K562 (cell line): Measurements from ENCODE around the gene TUBB4B. TPM values are rescaled to one million over a fixed set of nuclear protein-coding genes. Genes with fewer than 3 reads are reported as not detected.
A peak's percentile ranks its signal among the peaks of the same experiment; 100 is the strongest.

ENCODE experiments used
- DIDO1 ChIP-seq: fragments of 450-650 bp; IDR thresholded peaks from 2 replicates; pipeline ENCODE4 v1.6.1; 2016; ENCODE audit warnings: low read depth, missing biosample characterization, missing genetic modification characterization
- MXI1 ChIP-seq: IDR thresholded peaks from 2 replicates; pipeline ENCODE4 v1.6.1; 2011; ENCODE audit warnings: low read depth, mild to moderate bottlenecking, improper control_type of control experiment, low read length
- REST ChIP-seq, 2 experiments: fragments of 450-650 bp; formaldehyde crosslinking in 1 of 2; IDR thresholded peaks; 2 replicates each; pipeline versions ENCODE4 v1.4.0 to v1.6.1; 2014 to 2020; ENCODE audit warnings: mild to moderate bottlenecking in 2 of 2, borderline replicate concordance in 1 of 2, low read depth in 1 of 2
- TFAP4 ChIP-seq: sonication (generic); formaldehyde crosslinking; IDR thresholded peaks from 2 replicates; pipeline ENCODE4 v1.8.0; 2022; ENCODE audit warnings: missing genetic modification reagents, mild to moderate bottlenecking, moderate library complexity, borderline replicate concordance
- ZBTB1 ChIP-seq: sonication (generic); formaldehyde crosslinking; IDR thresholded peaks from 2 replicates; pipeline ENCODE4 v1.8.1; 2023; ENCODE audit warnings: missing genetic modification reagents, low read depth, mild to moderate bottlenecking, borderline replicate concordance
- ZBTB33 ChIP-seq: sonication (generic); formaldehyde crosslinking; IDR thresholded peaks from 2 replicates; pipeline ENCODE4 v1.8.1; 2023; ENCODE audit warnings: mild to moderate bottlenecking, missing genetic modification reagents
- ZNF583 ChIP-seq: fragments of 250-450 bp; sonication (Bioruptor Pico); IDR thresholded peaks from 2 replicates; pipeline ENCODE4 v1.4.0; 2020
- polyA plus RNA-seq, 8 experiments: library from polyadenylated mRNA; depleted of rRNA in 4 of 8; stranded (reverse) in 5 of 8; unstranded in 3 of 8; fragments of >200 nt; fragmentation: Nextera tagmentation in 2 of 8; fragmentation: Illumina TruSeq in 1 of 8; extraction: Ambion mirVana in 2 of 8; extraction: Trizol in 1 of 8; gene quantifications; 2 replicates each; pipeline versions ENCODE4 v1.2.1 to v1.2.3, GENCODE V29; 2011 to 2014; ENCODE audit warnings: inconsistent platforms in 1 of 8, missing spikeins in 1 of 8
- total RNA-seq, 7 experiments: library from RNA; depleted of rRNA in 6 of 7; stranded (reverse); fragments of >200 nt in 6 of 7; fragmentation: Illumina TruSeq in 2 of 7; extraction: Trizol in 2 of 7; gene quantifications; 2 replicates each; pipeline versions ENCODE4 v1.2.1 to v1.2.3, GENCODE V29; 2011 to 2021; ENCODE audit warnings: low replicate concordance in 1 of 7

Gene TUBB4B
- total and polyA plus RNA-seq, 9 of the 15 experiments (the other 6 are each of a cell fraction or from before 2014, with no cell fraction given): 24.1 to 443 (median 268) TPM

DNA sequence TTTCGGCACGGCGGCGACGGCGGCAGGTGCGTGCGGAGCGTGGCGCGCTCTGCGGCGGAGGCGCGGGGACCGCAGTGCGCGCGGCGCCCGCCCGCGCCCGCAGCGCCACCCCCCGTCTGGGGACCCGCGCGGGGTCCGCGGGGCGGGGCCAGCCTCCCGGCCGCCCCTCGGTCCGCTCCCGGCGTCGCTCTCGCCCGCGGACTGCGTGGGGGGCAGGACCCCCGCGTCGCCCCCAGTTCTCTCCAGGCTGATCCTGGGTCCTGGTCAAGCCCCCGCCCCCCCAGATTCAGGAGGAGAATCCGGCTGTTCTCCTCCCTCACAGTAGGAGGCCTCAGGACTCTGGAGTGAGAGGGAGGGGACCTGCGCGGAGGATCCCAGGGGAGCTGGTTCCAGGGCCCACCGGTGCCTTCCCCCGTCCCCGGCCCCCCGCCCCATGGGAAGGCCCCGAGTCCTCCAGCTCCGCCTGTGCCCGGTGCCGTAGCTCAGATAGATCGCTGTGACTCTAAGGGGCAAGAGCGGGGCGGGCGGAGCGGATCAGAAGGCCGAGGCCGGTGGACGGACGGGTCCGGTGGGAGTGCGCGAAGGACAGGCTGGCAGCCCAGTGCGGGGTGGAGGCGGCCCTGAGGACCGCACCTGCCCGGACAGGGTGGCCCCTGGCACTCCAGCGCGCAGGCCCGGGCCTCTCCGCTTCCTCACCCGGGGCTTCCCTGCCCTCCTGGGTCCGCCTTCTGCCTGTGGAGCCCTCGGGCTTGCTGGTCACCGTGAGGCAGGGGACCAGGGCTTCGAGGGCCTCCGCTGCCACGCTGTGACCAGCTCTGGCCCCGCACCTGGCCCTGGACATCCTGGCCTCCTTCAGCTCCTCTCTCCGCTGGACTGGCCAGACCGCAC is 18.7 kb upstream of the TUBB4B start, which contains the start of gene RNF208 (continued):
- TF ChIP-seq ZBTB1 (CRISPR knock-in tag) (0 out of 2 replicates have a peak, but pooled peaks have one; percentile 56), DIDO1 (no peak), ZNF583 (CRISPR knock-in tag) (0 out of 2 replicates have a peak, but pooled peaks have one; percentile 25), TFAP4 (CRISPR knock-in tag) (peak; percentile 37), MXI1 (no peak), REST (IDR thresholded peaks at IDR 0.05; ENCODE audit: borderline replicate concordance) (no peak), REST (CRISPR knock-in tag; IDR thresholded peaks at IDR 0.05; ENCODE audit: low read depth) (peak; percentile 42; the same call in 1 of the 2 replicates), ZBTB33 (CRISPR knock-in tag) (peak; percentile 44; the same call in 1 of the 2 replicates)
